Measurements from ENCODE around the gene NRAS.
"Not testable (repeated sequence)": the region's sequence is repeated elsewhere in the genome, so short reads cannot be mapped to it uniquely, and the experiment has no call there.

Gene NRAS

DNA sequence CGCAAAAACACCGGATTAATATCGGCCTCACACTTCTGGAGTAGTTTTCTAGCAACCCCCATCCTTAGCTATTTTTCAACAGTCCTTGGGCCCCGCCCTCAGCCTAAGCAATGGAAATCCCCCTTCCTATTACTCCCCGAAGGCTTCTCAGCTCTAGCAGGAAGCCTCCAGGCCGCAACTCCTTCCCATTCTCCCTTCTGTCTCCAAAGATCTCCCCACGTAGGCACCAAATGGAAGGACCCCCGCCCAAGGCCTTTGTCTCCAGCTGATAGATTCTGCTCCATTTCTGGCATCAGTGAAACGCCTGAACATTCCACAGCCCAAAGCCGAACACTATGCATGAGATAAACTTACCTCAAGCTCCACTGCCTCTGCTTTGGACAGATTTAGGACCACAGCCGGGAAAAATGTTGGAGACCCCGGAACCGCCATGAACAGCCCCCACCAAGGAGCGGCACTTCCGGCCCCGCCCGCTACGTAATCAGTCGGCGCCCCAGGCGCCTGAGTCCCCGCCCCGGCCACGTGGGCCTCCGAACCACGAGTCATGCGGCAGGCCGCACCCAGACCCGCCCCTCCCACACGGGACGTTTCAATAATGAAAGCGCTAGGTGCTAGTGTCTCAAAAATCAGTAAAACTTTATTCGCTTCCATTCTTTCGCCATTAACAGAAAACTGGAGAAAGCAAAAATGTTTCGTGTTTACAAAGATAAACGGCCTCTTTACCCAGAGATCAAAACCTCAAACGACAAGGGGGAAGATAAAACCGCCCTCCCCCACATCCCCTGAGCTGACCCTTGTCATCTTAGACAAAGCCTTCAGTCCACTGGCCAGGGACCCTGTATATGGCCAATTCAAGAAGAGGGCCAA is at the start of gene NRAS:
Gene NRAS, minus strand, starts transcription at position 468 of the 867 bp plus-strand sequence. CDS start 611 bp downstream, outside the sequence.
- Mint-ChIP-seq H3K27me3 (no peaks in the 10 kb centered on the region), H3K36me3 (ENCODE audit: low read depth) (peaks cover 90% of the 10 kb centered on the region), H3K4me1 (ENCODE audit: low read depth) (peaks cover 45% of the 10 kb centered on the region), H3K27ac (peak within 1 kb of the TSS; percentile 98), H3K4me3 (peak within 1 kb of the TSS; percentile 95), H3K9me3 (no peaks in the 10 kb centered on the region)

DNA sequence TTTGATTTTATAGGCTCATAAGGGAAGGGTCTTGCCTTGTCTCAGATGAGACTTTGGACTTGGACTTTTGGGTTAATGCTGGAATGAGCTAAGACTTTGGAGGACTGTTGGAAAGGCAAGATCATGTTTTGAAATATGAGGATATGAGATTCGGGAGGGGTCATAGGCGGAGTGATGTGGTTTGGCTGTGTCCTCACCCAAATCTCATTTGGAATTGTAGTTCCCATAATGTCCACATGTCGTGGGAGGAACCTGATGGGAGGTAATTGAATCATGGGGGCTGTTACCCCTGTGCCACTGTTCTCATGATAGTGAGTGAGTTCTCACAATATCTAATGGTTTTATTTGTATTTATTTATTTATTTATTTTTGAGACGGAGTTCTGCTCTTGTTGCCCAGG is 48.1 kb upstream of the NRAS start:
- H3K27ac Mint-ChIP-seq: no peak overlapping the region
- H3K9me3 Mint-ChIP-seq: no peaks in the 10 kb centered on the region
- H3K27me3 Mint-ChIP-seq: no peaks in the 10 kb centered on the region
- H3K36me3 Mint-ChIP-seq (ENCODE audit: low read depth): peaks cover 4% of the 10 kb centered on the region
- H3K4me1 Mint-ChIP-seq (ENCODE audit: low read depth): no peaks in the 10 kb centered on the region
- no peak overlapping the region for H3K4me3 Mint-ChIP-seq

DNA sequence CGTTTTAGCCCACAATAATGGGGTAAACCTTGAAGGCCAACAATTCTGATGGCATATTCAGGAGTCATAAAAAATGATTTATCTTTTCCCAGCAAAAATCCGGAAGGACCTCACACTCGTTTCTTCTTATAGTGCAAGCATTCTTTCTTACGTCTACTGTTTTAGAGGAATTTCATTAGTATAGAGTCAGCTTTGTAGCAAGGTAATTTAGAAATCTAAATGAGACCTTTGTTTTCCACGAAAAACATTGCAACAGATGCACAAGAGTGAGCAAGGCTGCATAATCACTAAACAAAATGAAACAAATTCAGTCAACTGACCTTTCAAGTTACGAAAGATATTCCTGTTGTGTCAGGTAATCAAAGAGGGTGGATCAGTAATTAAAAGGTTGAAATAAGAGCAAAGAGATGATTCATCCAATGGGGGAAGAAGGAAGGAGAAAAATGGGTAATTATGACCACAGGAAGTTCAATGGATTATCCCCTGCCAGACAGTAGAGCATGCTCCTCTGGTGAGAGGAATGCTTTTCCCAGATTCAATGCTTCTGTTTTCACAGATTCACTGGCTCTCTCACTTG is 41.8 kb upstream of the NRAS start:
- Mint-ChIP-seq H3K4me3 (peak overlapping the region; percentile 89), H3K36me3 (ENCODE audit: low read depth) (peaks cover 35% of the 10 kb centered on the region), H3K27me3 (no peaks in the 10 kb centered on the region), H3K9me3 (peaks cover 5% of the 10 kb centered on the region), H3K27ac (peak overlapping the region; percentile 99), H3K4me1 (ENCODE audit: low read depth) (peaks cover 47% of the 10 kb centered on the region)

DNA sequence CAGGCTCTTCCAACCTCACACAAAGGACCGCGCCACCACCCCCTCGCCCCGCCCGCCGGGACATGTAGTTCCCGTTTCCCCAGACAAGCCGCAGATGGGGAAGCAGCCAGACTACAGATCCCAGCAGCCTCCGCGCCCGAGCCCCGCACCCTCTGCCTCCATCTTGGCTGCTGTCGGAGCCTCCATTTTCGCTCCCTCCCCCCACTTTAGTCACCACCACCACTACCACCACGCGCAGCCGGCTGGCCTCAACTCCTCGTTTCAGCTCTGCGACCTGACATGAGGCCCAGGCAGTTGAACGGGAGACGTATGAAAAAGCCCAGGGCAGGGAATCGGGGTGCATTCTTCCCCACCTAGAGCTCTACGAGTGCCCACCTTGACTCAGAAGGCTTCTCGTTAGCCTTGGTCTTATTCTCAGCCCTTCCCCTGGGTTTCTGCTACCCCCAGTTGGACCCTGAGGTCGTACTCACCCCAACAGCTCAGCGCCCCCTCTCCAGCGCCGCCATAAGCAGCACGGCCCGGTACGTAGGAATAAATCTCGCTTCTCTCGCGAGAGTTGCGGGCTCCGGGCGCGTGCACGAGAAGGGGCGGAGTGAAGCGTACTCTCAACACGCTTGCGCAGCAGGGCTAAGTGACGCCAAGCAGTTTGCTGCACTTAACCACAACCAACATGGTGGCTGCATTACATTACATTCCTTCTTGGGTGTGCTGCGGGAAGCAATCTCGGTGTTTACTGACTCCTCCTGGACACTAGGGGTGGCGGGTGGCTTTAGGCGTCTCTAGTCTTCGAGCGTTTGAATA is 41.1 kb upstream of the NRAS start, which contains the start of gene CSDE1:
Gene CSDE1, minus strand, starts transcription at position 530 of the 801 bp plus-strand sequence. CDS start 18,094 bp downstream, outside the sequence.
- peaks cover 54% of the 10 kb centered on the region for H3K4me1 Mint-ChIP-seq (ENCODE audit: low read depth)
- peak within 1 kb of the TSS; percentile 89 for H3K4me3 Mint-ChIP-seq
- peak within 1 kb of the TSS; percentile 99 for H3K27ac Mint-ChIP-seq
- no peaks in the 10 kb centered on the region for H3K27me3 Mint-ChIP-seq
- peaks cover 5% of the 10 kb centered on the region for H3K9me3 Mint-ChIP-seq
- peaks cover 35% of the 10 kb centered on the region for H3K36me3 Mint-ChIP-seq (ENCODE audit: low read depth)

DNA sequence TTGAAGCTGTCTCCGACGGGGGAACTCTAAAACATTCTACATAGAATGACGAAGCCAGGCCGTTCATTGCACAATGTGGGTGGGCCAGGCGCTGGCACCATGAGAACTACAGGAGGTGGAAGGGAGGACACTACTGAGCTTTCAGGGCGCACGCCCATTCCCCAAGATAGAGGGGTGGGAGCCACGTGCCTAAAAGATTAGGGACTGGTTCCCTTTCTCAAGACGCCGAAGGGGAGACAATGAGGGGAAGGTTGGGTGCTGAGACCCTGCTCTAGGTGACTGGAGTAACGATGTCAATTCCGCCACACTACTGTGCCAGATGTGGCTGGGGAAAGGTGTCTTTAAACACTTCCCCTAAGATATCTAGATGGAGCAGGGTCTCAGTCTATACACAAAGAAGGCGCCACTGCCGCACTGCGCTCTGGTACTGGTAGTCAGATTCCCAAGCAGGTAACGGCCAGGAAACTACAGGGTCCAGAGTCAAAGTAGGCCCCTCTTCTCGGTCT is 40.4 kb upstream of the NRAS start:
- Mint-ChIP-seq H3K27ac (peak overlapping the region; percentile 99), H3K27me3 (no peaks in the 10 kb centered on the region), H3K36me3 (ENCODE audit: low read depth) (peaks cover 35% of the 10 kb centered on the region), H3K9me3 (peaks cover 5% of the 10 kb centered on the region), H3K4me1 (ENCODE audit: low read depth) (peaks cover 60% of the 10 kb centered on the region), H3K4me3 (peak overlapping the region; percentile 89)

DNA sequence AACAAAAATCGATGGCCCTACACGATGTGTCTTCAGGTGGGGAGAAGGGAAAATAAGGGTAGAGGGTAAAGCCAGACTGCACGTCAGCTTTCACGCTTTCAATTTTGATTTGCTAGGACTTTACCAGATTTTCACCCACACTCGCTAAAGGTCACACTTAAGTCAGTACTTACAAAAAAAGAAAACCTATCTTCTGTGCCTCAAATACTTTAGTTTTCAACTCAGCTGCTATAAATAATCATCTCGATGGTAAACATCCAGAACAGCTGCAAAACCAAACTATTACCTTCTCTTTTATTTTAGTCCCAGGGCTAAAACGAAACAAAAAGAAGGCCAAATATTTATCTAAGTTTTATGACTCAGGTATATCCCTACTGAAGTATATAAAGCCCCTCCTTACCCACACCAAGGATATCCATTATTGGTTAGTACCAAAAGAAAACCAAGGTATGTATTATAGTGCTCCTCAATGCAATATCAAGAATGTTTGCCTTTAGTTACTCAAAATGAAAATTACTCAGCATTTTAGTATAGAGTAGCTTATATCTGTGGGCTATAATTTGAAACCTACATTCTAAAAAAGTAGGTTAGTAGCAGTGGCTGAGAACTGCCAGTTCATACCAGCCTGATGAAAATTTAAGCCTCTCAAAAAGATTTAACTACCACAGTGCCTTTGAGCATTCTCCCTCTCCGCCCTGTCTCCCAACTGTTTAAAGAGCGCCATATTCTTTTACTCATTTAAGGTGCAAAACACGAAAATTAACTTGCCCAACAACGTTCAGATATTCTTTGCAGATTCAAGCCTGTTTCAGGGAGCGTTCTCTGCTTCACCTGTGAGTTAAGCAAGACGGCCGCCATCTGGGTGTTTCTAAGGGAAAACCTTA is 39.7 kb upstream of the NRAS start:
- H3K9me3 Mint-ChIP-seq: peaks cover 5% of the 10 kb centered on the region
- H3K36me3 Mint-ChIP-seq (ENCODE audit: low read depth): peaks cover 41% of the 10 kb centered on the region
- H3K4me3 Mint-ChIP-seq: peak overlapping the region; percentile 89
- no peaks in the 10 kb centered on the region for H3K27me3 Mint-ChIP-seq
- peaks cover 68% of the 10 kb centered on the region for H3K4me1 Mint-ChIP-seq (ENCODE audit: low read depth)
- H3K27ac Mint-ChIP-seq: peak overlapping the region; percentile 99

DNA sequence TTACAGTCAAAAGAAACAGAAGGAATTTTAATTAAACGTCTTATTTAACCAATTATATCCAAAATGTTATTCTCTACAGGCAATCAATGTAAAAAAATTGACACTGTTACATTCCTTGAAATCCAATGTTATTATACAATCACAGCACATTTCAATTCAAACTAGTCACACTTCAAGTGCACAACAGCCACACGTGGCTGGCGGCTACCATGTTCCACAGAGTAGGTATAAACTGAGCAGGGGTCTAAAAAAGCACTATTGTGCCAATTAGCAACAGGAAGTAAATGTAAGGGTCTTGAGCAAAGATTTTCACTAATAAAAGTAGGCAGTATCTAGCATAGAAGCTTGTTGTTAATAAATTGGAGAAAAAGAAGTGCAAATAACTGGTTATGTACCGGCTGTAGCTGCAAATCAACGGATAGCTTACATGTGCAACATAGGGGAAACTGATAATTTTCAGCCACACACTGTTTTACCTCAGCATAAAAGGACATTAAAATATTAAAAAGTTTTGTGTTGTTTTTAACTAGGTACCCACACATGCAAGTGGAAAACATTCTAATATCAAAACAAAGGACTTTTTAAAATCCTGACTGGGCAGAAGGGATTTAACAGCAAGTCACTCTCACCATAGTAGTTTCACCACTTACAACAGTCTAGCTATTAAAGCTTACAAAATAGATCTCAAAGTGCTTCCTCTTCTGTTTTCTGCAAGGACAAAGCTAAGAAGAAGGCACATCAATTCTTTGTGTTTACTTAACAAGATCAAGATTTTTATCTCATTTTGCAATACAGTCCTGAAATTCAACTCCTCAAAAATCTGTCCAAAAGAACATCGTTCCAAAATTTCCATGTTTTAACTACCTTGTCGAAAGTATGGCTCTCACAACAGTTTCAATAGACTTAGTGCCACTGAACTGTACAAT is 38.7 kb upstream of the NRAS start:
- H3K27ac Mint-ChIP-seq: peak overlapping the region; percentile 99
- H3K4me1 Mint-ChIP-seq (ENCODE audit: low read depth): peaks cover 78% of the 10 kb centered on the region
- peaks cover 46% of the 10 kb centered on the region for H3K36me3 Mint-ChIP-seq (ENCODE audit: low read depth)

DNA sequence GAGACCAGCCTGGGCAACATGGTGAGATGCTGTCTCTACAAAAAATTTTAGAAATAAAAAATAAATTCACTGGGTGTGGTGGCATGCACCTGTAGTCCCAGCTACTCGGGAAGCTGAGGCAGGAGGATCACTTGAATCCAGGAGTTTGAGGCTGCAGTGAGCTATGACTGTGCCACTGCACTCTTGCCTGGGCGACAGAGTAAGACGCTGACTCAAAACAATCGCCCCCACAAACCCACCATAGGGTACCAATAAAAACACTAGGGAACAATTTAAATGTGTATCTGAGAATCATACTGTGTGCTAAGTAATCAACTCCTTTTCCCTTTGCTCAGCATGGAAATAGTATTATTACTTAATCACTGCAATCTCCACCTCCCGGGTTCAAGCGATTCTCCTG is 37.1 kb upstream of the NRAS start:
- H3K36me3 Mint-ChIP-seq (ENCODE audit: low read depth): peaks cover 61% of the 10 kb centered on the region
- H3K27ac Mint-ChIP-seq: peak overlapping the region; percentile 99

More for the DNA sequence above, 38.7 kb upstream of the NRAS start:
- Mint-ChIP-seq H3K9me3 (peaks cover 5% of the 10 kb centered on the region), H3K4me3 (peak overlapping the region; percentile 89), H3K27me3 (no peaks in the 10 kb centered on the region)

DNA sequence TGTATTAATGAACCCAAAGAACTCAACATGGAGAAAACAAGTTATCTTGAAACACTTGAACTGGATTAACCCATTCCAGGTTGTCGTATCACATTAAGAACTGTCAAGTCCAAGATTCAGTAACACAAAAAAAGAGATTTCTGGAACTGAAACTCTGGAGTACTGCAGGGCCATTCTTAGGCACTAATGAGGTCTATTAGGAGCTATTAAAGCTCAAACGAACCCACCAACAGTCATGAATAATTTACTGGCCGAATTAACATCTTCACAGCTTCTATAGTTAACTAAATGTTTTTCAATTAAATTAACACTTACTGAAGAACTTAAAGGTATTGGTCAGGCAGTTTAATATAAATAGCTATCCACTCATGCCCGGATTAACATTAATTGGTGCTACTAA is 36.6 kb upstream of the NRAS start:
- no peaks in the 10 kb centered on the region for H3K9me3 Mint-ChIP-seq
- peak overlapping the region; percentile 89 for H3K4me3 Mint-ChIP-seq
- no peak overlapping the region for H3K27ac Mint-ChIP-seq
- H3K27me3 Mint-ChIP-seq: no peaks in the 10 kb centered on the region
- H3K4me1 Mint-ChIP-seq (ENCODE audit: low read depth): peaks cover 91% of the 10 kb centered on the region
- peaks cover 62% of the 10 kb centered on the region for H3K36me3 Mint-ChIP-seq (ENCODE audit: low read depth)

More for the DNA sequence above, 37.1 kb upstream of the NRAS start:
- H3K9me3 Mint-ChIP-seq, H3K27me3 Mint-ChIP-seq: not testable (repeated sequence)
- Mint-ChIP-seq H3K4me3 (peak overlapping the region; percentile 89), H3K4me1 (ENCODE audit: low read depth) (peaks cover 91% of the 10 kb centered on the region)

DNA sequence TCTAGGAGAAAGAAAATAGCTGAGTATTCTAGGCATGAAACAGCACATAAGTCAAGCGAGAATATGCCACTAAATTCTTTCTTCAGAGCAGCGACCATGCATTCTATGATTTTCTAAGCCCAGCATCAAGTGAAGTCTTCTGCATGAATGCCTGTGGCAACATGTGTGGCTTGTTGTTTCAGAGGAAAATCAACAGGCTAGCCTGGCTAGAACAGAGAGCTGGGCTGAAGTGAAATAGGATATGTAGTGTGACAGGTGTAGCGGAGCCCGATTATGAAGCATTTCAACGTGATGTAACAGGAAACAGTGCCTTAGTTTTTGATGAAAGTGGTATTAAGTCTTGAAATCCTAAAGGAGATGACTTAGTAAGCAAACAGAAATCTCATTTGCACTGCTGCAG is 34.2 kb upstream of the NRAS start:
- Mint-ChIP-seq H3K27me3 (no peaks in the 10 kb centered on the region), H3K36me3 (ENCODE audit: low read depth) (peaks cover 68% of the 10 kb centered on the region), H3K27ac (no peak overlapping the region), H3K4me1 (ENCODE audit: low read depth) (peaks cover 95% of the 10 kb centered on the region), H3K4me3 (no peak overlapping the region), H3K9me3 (no peaks in the 10 kb centered on the region)

DNA sequence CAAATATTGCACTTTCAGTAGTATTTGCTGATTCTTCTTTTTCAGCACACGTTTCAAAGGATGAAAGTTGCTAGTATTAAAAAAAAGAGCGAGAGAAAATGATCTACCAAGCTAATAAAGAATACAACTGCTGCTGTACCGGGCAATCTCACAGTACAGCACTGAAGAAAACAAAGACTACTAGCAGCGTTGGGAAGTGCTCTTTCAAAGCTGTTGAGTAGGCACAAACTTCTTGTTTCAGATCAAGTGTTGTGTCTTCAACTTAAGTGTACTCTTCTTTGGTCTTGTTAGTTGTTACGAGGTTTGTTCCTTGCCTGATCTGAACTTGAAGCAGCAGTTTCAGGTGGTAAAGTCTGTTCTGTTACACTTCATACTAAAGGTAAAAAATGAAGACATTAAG is 33.3 kb upstream of the NRAS start:
- H3K9me3 Mint-ChIP-seq: no peaks in the 10 kb centered on the region
- peaks cover 95% of the 10 kb centered on the region for H3K4me1 Mint-ChIP-seq (ENCODE audit: low read depth)
- no peak overlapping the region for H3K4me3 Mint-ChIP-seq
- no peaks in the 10 kb centered on the region for H3K27me3 Mint-ChIP-seq
- H3K36me3 Mint-ChIP-seq (ENCODE audit: low read depth): peaks cover 65% of the 10 kb centered on the region
- no peak overlapping the region for H3K27ac Mint-ChIP-seq

DNA sequence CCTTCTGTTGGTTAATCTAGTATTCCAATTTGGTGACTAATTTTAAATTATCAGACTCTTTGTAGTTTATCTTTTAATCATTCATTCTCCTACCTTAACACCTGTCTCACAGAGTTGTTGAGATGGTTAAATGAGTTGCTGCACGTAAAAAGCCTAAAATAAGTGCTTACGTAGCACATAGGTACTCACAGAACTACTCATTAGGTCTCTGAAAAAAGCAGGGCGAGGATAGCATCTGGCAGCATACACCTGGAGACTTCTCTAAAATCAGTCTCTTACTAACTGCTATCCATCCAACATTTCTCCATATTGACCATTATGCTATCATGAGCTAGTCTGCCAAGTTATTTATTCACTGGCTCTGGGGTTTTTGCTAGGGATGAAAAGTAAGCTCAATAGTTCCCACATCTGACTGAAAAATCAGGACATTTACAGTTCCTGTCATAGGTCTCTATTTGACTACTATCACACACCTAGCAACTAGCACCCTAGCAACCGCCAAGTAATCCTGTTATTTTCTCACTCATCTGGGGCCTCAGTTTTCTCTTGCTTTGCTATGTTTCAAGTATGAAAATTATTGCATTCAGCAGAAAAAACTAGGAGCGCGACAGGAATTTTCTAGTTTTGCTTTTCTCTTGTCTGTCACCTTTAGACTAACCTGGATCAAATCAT is 30.0 kb upstream of the NRAS start:
- Mint-ChIP-seq H3K27ac (peak overlapping the region; percentile 69), H3K4me3 (no peak overlapping the region), H3K4me1 (ENCODE audit: low read depth) (peaks cover 88% of the 10 kb centered on the region), H3K9me3 (no peaks in the 10 kb centered on the region), H3K27me3 (no peaks in the 10 kb centered on the region), H3K36me3 (ENCODE audit: low read depth) (peaks cover 81% of the 10 kb centered on the region)

DNA sequence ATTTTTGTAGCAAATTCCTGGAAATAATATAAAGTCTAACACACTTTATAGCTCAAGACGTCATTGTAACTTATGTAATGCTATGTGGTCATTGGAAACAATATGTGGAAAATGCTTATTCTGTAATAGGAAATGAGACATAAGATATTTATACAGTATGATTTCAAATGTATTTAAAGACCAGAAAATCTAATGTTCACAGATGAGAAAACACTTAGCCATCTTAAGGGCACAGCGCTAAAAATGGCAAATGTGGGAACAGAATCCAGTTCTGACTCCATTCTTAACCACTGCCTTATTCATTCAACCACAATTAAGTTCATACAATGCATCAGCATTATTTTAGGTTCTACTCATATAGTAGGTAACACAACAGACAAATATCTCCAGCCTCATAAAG is 28.7 kb upstream of the NRAS start:
- Mint-ChIP-seq H3K4me3 (no peak overlapping the region), H3K4me1 (ENCODE audit: low read depth) (peaks cover 81% of the 10 kb centered on the region), H3K27me3 (no peaks in the 10 kb centered on the region), H3K36me3 (ENCODE audit: low read depth) (peaks cover 86% of the 10 kb centered on the region), H3K27ac (peak overlapping the region; percentile 69), H3K9me3 (no peaks in the 10 kb centered on the region)
